GM23338 (cell line): ENCODE measurements around the gene ADIPOR2. TPM values are rescaled to one million over a fixed set of nuclear protein-coding genes. Genes with fewer than 3 reads are reported as not detected.
A peak's percentile ranks its signal among the peaks of the same experiment; 100 is the strongest.

ENCODE experiments used
- ATAC-seq: fragments of 200-7000 bp; cut with Tn5 transposase; 3 replicates; pipeline ENCODE4 v1.9.1; 2020
- DNase-seq: peaks from one replicate; pipeline ENCODE4 v3.0.0-alpha.2; 2015; ENCODE audit warnings: low spot score
- H2AFZ ChIP-seq: fragments of 200-600 bp; sonication (generic); 2 replicates; pipeline ENCODE4 v1.8.0; 2016; ENCODE audit warnings: antibody characterized with exemption, mild to moderate bottlenecking, moderate library complexity
- H3F3A ChIP-seq: fragments of 200-600 bp; sonication (generic); replicated peaks from 2 replicates; pipeline ENCODE4 v1.8.0; 2017; ENCODE audit warnings: antibody characterized with exemption, mixed run types, low read depth
- H3K27ac ChIP-seq: fragments of 200-600 bp; sonication (generic); 2 replicates; pipeline ENCODE4 v1.6.1; 2016; ENCODE audit warnings: low read depth
- H3K27me3 ChIP-seq: fragments of 200-600 bp; sonication (generic); 2 replicates; pipeline ENCODE4 v1.8.0; 2016; ENCODE audit warnings: mild to moderate bottlenecking, mixed run types, moderate library complexity; ENCODE audit not compliant: insufficient read depth
- H3K36me3 ChIP-seq: fragments of 200-600 bp; sonication (generic); 2 replicates; pipeline ENCODE4 v1.8.0; 2016; ENCODE audit warnings: mild to moderate bottlenecking; ENCODE audit not compliant: insufficient read depth
- H3K4me1 ChIP-seq: fragments of 200-600 bp; sonication (generic); 2 replicates; pipeline ENCODE4 v1.8.0; 2016; ENCODE audit warnings: mild to moderate bottlenecking, moderate library complexity; ENCODE audit not compliant: insufficient read depth
- H3K4me2 ChIP-seq: fragments of 200-600 bp; sonication (generic); 2 replicates; pipeline ENCODE4 v1.7.1; 2017; ENCODE audit warnings: mixed run types
- H3K4me3 ChIP-seq: fragments of 200-600 bp; sonication (generic); 2 replicates; pipeline ENCODE4 v1.6.1; 2016; ENCODE audit warnings: mixed run types
- H3K79me2 ChIP-seq: fragments of 200-600 bp; sonication (generic); replicated peaks from 2 replicates; pipeline ENCODE4 v1.8.0; 2017; ENCODE audit warnings: mild to moderate bottlenecking; ENCODE audit not compliant: insufficient read depth
- H3K9me2 ChIP-seq: fragments of 200-600 bp; sonication (generic); 2 replicates; pipeline ENCODE4 v1.8.0; 2017; ENCODE audit not compliant: insufficient read depth
- H4K20me1 ChIP-seq: fragments of 200-600 bp; sonication (generic); replicated peaks from 2 replicates; pipeline ENCODE4 v1.8.0; 2017; ENCODE audit warnings: mild to moderate bottlenecking; ENCODE audit not compliant: insufficient read depth
- H3K27ac Mint-ChIP-seq: 2 replicates; pipeline ENCODE4 v1.8.0; 2020; ENCODE audit warnings: inconsistent platforms, mild to moderate bottlenecking, moderate library complexity, mixed read lengths
- H3K27me3 Mint-ChIP-seq: 3 replicates; pipeline ENCODE4 v1.8.0; 2022; ENCODE audit warnings: low read depth, mild to moderate bottlenecking, moderate library complexity, mixed read lengths, inconsistent platforms; ENCODE audit not compliant: insufficient read depth, poor library complexity
- H3K36me3 Mint-ChIP-seq: 3 replicates; pipeline ENCODE4 v1.8.0; 2021; ENCODE audit warnings: low read depth, mild to moderate bottlenecking, inconsistent platforms, moderate library complexity, mixed read lengths
- H3K4me1 Mint-ChIP-seq: 3 replicates; pipeline ENCODE4 v1.8.0; 2020; ENCODE audit warnings: mild to moderate bottlenecking, inconsistent platforms, mixed read lengths
- H3K4me3 Mint-ChIP-seq: 3 replicates; pipeline ENCODE4 v1.8.0; 2021; ENCODE audit warnings: moderate library complexity, mild to moderate bottlenecking, inconsistent platforms, mixed read lengths
- H3K9me3 Mint-ChIP-seq: 3 replicates; pipeline ENCODE4 v1.8.0; 2020; ENCODE audit warnings: moderate library complexity, mild to moderate bottlenecking, inconsistent platforms, mixed read lengths
- CREB1 ChIP-seq: fragments of 250-450 bp; sonication (Bioruptor Pico); IDR thresholded peaks from 2 replicates; pipeline ENCODE4 v1.5.0; 2020; ENCODE audit warnings: low read depth, mild to moderate bottlenecking, moderate library complexity
- CTCF ChIP-seq, 2 experiments: fragments of 200-600 bp in 1 of 2; sonication (generic) in 1 of 2; conservative IDR thresholded peaks; 2 replicates each; pipeline versions ENCODE4 v1.5.1 to v1.6.1; 2016 to 2017; ENCODE audit warnings: antibody characterized with exemption in 2 of 2, low read depth in 2 of 2, mild to moderate bottlenecking in 2 of 2, moderate library complexity in 1 of 2
- ETS1 ChIP-seq: IDR thresholded peaks from 2 replicates; pipeline ENCODE4 v1.6.1; 2016; ENCODE audit warnings: antibody characterized with exemption
- EZH2 ChIP-seq: fragments of 200-600 bp; sonication (generic); IDR thresholded peaks from one replicate; pipeline ENCODE4 v1.8.0; 2017; ENCODE audit warnings: antibody characterized with exemption, mild to moderate bottlenecking, low read depth; ENCODE audit not compliant: unreplicated experiment
- EZH2phosphoT487 ChIP-seq: fragments of 200-600 bp; sonication (generic); IDR thresholded peaks from one replicate; pipeline ENCODE4 v1.8.1; 2018; ENCODE audit warnings: antibody characterized with exemption; ENCODE audit not compliant: unreplicated experiment
- JUNB ChIP-seq: IDR thresholded peaks from one replicate; pipeline ENCODE4 v1.6.1; 2016; ENCODE audit warnings: antibody characterized with exemption; ENCODE audit not compliant: unreplicated experiment
- NANOG ChIP-seq: IDR thresholded peaks from 2 replicates; pipeline ENCODE4 v1.6.1; 2016; ENCODE audit warnings: antibody characterized with exemption, borderline replicate concordance
- POLR2AphosphoS5 ChIP-seq: IDR thresholded peaks from 2 replicates; pipeline ENCODE4 v1.6.1; 2016; ENCODE audit warnings: antibody characterized with exemption, low read depth
- STAT1 ChIP-seq: IDR thresholded peaks from one replicate; pipeline ENCODE4 v1.6.1; 2016; ENCODE audit warnings: antibody characterized with exemption; ENCODE audit not compliant: unreplicated experiment
- ZNF114 ChIP-seq: fragments of 250-450 bp; sonication (Bioruptor Pico); IDR thresholded peaks from 2 replicates; pipeline ENCODE4 v1.5.0; 2020; ENCODE audit warnings: mild to moderate bottlenecking, moderate library complexity
- ZNF331 ChIP-seq: fragments of 250-450 bp; sonication (Bioruptor Pico); IDR thresholded peaks from 2 replicates; pipeline ENCODE4 v1.5.0; 2020; ENCODE audit warnings: low read depth, mild to moderate bottlenecking, moderate library complexity
- ZNF462 ChIP-seq: fragments of 250-450 bp; sonication (Bioruptor Pico); IDR thresholded peaks from 2 replicates; pipeline ENCODE4 v1.5.0; 2020; ENCODE audit warnings: mild to moderate bottlenecking, moderate library complexity
- polyA plus RNA-seq: library from polyadenylated mRNA; unstranded; fragments of >200 nt; fragmentation: Nextera tagmentation; extraction: Ambion mirVana; gene quantifications from 2 replicates; pipeline ENCODE4 v1.2.1, GENCODE V29; 2016
- total RNA-seq: library from RNA; depleted of rRNA; stranded (reverse); fragments of >200 nt; shearing (Covaris generic); gene quantifications from 2 replicates; pipeline ENCODE4 v1.2.3, GENCODE V29; 2014
- TF ChIP-seq, protein P1 (sequence below): IDR thresholded peaks from one replicate; pipeline ENCODE4 v1.6.1; 2018; ENCODE audit warnings: antibody characterized with exemption; ENCODE audit not compliant: unreplicated experiment

The ADIPOR2 gene
- total and polyA plus RNA-seq, 2 experiments from 2014 or later, result 11.7 to 36.2 TPM

DNA sequence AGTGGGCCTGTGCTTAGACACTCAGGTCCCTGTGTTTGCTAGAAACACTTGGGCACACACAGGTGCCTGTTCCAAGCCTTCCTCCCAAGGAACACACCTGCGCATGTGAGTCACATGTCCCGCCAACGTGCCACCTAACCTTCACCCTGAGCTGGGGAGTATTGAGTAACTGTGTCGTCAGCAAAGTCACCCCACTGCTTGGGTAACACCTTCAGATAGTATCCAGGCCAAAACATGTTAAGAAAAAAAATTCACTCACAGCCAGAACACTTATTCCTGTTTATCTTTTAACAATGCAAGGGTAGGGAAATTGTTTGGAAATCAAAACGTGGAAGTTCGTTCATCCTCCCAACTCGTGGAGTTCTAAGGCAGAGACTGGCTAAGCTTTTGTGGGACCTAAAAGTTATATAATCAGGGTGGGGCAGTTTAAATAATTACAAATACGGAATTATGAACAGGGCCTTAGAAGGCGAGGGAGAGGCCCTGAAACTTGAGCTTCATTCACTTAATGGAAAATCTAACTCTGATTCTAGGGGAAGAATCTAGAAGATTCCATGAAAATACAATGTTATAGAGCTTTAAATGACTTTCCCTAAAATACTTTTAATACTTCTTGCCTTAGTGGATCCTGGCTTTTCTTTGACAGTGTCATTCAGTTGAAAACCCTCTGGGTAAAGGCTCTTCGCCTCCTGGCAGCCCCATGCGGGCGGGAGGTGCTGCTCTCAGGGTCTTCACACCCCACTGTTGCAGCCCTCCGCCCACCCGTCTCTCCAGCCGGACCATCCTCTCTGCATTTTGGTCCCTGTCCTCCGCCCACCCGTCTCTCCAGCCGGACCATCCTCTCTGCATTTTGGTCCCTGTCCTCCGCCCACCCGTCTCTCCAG, 30.3 kb upstream of the ADIPOR2 start:
- no peak for TF ChIP-seq EZH2phosphoT487
- no peak for TF ChIP-seq EZH2
- TF ChIP-seq JUNB, result no peak
- TF ChIP-seq, protein P1, sequence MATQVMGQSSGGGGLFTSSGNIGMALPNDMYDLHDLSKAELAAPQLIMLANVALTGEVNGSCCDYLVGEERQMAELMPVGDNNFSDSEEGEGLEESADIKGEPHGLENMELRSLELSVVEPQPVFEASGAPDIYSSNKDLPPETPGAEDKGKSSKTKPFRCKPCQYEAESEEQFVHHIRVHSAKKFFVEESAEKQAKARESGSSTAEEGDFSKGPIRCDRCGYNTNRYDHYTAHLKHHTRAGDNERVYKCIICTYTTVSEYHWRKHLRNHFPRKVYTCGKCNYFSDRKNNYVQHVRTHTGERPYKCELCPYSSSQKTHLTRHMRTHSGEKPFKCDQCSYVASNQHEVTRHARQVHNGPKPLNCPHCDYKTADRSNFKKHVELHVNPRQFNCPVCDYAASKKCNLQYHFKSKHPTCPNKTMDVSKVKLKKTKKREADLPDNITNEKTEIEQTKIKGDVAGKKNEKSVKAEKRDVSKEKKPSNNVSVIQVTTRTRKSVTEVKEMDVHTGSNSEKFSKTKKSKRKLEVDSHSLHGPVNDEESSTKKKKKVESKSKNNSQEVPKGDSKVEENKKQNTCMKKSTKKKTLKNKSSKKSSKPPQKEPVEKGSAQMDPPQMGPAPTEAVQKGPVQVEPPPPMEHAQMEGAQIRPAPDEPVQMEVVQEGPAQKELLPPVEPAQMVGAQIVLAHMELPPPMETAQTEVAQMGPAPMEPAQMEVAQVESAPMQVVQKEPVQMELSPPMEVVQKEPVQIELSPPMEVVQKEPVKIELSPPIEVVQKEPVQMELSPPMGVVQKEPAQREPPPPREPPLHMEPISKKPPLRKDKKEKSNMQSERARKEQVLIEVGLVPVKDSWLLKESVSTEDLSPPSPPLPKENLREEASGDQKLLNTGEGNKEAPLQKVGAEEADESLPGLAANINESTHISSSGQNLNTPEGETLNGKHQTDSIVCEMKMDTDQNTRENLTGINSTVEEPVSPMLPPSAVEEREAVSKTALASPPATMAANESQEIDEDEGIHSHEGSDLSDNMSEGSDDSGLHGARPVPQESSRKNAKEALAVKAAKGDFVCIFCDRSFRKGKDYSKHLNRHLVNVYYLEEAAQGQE, result no peak
- no peak for TF ChIP-seq STAT1
- TF ChIP-seq ZNF462, result no peak
- no peak for TF ChIP-seq CREB1
- TF ChIP-seq ZNF331, result no peak
- TF ChIP-seq CTCF (conservative IDR thresholded peaks at IDR 0.05; ENCODE audit: low read depth in 2 of 2), result no peak
- TF ChIP-seq ZNF114 (CRISPR knock-in tag), result no peak
- TF ChIP-seq NANOG, result no peak
- TF ChIP-seq POLR2AphosphoS5, result no peak
- TF ChIP-seq ETS1, result no peak
- H3K36me3 ChIP-seq, result no peaks in the 10 kb centered on the region
- no peaks in the 10 kb centered on the region; the same call in 1 of the 2 replicates for H4K20me1 ChIP-seq
- H3F3A ChIP-seq, result peaks cover 10% of the 10 kb centered on the region
- Mint-ChIP-seq H3K27ac (no peak overlapping the region), H3K36me3 (no peaks in the 10 kb centered on the region), H3K27me3 (peaks cover 40% of the 10 kb centered on the region), H3K9me3 (peaks cover 8% of the 10 kb centered on the region; the same call in 2 of the 3 replicates), H3K4me3 (peak overlapping the region; percentile 60), H3K4me1 (peaks cover 10% of the 10 kb centered on the region)
- no peak overlapping the region for H2AFZ ChIP-seq
- H3K27me3 ChIP-seq, result peaks cover 41% of the 10 kb centered on the region
- no peaks in the 10 kb centered on the region for H3K9me2 ChIP-seq
- no peak overlapping the region for H3K27ac ChIP-seq
- DNase-seq (no peak), ATAC-seq (no peak)
- no peaks in the 10 kb centered on the region for H3K79me2 ChIP-seq
- peak overlapping the region; percentile 68 for H3K4me2 ChIP-seq
- H3K4me3 ChIP-seq, result peak overlapping the region; percentile 46; the same call in 1 of the 2 replicates
- H3K4me1 ChIP-seq, result peaks cover 7% of the 10 kb centered on the region; the same call in 1 of the 2 replicates
